Prostate gland (tissue), 2 donors: Measurements from ENCODE around the gene RAB11FIP2.

Experiments
- POLR2A ChIP-seq: fragments of 450-650 bp; IDR thresholded peaks from one replicate; pipeline ENCODE4 v1.6.1; 2016; ENCODE audit warnings: antibody characterized with exemption, mild to moderate bottlenecking
- POLR2AphosphoS5 ChIP-seq: sonication (generic); formaldehyde crosslinking; IDR thresholded peaks from one replicate; pipeline ENCODE4 v1.6.1; 2017; ENCODE audit warnings: antibody characterized with exemption
- TF ChIP-seq, protein P1 (sequence below), 4 experiments: fragments of 200-600 bp in 2 of 4; fragments of 450-650 bp in 2 of 4; sonication (generic) in 2 of 4; IDR thresholded peaks; 1 replicate in 3 of 4; 2 replicates in 1 of 4; pipeline ENCODE4 v1.5.1; 2016 to 2019; ENCODE audit warnings: antibody characterized with exemption in 4 of 4, mild to moderate bottlenecking in 2 of 4, moderate library complexity in 2 of 4

DNA sequence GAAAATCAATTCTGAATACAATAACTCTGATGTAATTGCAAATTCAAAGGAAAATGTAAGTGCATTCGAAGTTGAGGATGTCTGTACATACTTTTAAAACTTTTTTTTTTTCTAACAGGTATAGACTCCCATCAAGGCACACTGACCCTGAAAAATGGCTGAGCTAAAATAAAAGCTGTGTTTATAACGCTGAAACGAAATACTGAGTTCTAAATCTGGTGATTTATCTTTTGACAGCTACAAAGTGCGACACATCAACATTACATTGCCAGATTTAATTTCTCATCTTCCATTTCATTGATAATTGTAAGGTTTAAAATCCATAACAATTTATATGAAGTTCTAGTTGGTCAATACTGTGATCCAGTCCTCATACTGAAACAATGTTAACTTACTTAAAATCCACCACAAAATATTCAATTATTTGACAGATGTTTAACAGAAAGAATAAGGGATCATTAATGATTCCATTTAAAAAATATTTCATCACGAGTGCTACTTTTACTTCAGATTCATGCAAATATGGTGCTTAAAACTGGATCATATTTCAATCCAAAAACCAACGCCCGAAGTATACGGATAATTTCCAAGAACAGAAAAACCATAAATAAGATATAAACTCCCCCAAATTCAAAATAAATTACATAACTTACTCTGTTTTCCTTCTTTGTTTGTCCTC is 1.4 kb downstream of the RAB11FIP2 start:
- no peak for TF ChIP-seq POLR2A
- TF ChIP-seq, protein P1, sequence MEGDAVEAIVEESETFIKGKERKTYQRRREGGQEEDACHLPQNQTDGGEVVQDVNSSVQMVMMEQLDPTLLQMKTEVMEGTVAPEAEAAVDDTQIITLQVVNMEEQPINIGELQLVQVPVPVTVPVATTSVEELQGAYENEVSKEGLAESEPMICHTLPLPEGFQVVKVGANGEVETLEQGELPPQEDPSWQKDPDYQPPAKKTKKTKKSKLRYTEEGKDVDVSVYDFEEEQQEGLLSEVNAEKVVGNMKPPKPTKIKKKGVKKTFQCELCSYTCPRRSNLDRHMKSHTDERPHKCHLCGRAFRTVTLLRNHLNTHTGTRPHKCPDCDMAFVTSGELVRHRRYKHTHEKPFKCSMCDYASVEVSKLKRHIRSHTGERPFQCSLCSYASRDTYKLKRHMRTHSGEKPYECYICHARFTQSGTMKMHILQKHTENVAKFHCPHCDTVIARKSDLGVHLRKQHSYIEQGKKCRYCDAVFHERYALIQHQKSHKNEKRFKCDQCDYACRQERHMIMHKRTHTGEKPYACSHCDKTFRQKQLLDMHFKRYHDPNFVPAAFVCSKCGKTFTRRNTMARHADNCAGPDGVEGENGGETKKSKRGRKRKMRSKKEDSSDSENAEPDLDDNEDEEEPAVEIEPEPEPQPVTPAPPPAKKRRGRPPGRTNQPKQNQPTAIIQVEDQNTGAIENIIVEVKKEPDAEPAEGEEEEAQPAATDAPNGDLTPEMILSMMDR (IDR thresholded peaks at IDR 0.05) = no peak
- no peak for TF ChIP-seq POLR2AphosphoS5
